Measurements from ENCODE around the gene ITGAD.

Gene ITGAD

DNA sequence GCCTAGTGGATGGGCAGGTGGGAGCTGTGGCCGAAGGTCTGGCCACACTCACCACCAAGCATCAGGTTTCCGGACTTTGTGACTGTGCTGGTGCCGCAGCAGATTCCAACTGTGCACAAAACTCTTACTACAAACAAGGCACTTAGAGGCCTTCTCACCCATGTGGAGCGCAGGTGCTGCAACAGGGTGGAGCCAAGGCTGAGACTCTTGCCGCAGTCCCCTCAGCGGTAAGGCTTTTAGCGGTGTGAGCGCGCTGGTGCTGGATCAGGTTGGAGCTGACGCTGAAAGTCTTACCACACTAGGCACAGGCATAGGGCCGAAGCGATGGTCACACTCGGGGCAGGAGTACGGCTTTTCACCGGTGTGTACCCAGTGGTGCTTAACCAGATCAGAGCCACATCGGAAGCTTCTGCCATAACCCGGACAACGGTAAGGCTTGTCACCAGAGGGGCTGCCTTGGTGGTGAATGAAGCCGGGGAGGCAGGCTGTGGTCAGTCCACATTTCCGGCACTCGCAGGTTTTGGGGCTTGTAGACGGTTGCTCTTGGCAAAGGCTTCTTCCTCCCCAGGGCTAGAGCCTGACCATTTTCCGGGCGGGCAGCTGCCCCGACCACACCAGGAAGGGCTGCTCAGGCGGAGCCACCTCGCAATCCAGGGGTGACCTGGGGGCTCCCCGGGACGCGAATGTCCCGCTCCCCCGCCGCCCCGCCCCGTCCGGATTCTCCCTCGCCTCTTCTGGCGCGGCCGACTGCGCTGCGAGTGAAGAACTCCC lies 65.1 kb downstream of the ITGAD start:
- Histone ChIP-seq H3K4me2 (ENCODE audit: low read length) (peak overlapping the region; percentile 99), H3K9me3 (replicated peaks; ENCODE audit: low read length) (no peaks in the 10 kb centered on the region), H3K4me1 (ENCODE audit: control insufficient read depth, insufficient read depth, low read length) (peaks cover 48% of the 10 kb centered on the region), H3K36me3 (ENCODE audit: insufficient read depth, low read length) (peaks cover 20% of the 10 kb centered on the region), H3K4me3 (ENCODE audit: low read length) (peak overlapping the region; percentile 85), H3K27me3 (ENCODE audit: control insufficient read depth, insufficient read depth, low read length) (no peaks in the 10 kb centered on the region), H3K9ac (ENCODE audit: low read depth, low read length) (peak overlapping the region; percentile 98)

GRCh38 chr16:31458844-31459686 lies 65.9 kb downstream of the ITGAD start, which contains the start of gene ARMC5:
Gene ARMC5, plus strand, starts transcription at chr16:31459501. Its CDS starts 24 bp downstream, at chr16:31459525.
- Histone ChIP-seq H3K9me3 (replicated peaks; ENCODE audit: low read length) (no peaks in the 10 kb centered on the region), H3K4me2 (ENCODE audit: low read length) (peak within 1 kb of the TSS; percentile 99), H3K4me3 (ENCODE audit: low read length) (peak within 1 kb of the TSS; percentile 85), H3K4me1 (ENCODE audit: control insufficient read depth, insufficient read depth, low read length) (peaks cover 41% of the 10 kb centered on the region), H3K9ac (ENCODE audit: low read depth, low read length) (peak within 1 kb of the TSS; percentile 98), H3K27me3 (ENCODE audit: control insufficient read depth, insufficient read depth, low read length) (no peaks in the 10 kb centered on the region), H3K36me3 (ENCODE audit: insufficient read depth, low read length) (peaks cover 27% of the 10 kb centered on the region)

GRCh38 chr16:31459687-31460581 lies 66.8 kb downstream of the ITGAD start:
- Histone ChIP-seq H3K9ac (ENCODE audit: low read depth, low read length) (peak overlapping the region; percentile 98), H3K4me3 (ENCODE audit: low read length) (peak overlapping the region; percentile 85), H3K27me3 (ENCODE audit: control insufficient read depth, insufficient read depth, low read length) (no peaks in the 10 kb centered on the region), H3K4me1 (ENCODE audit: control insufficient read depth, insufficient read depth, low read length) (peaks cover 34% of the 10 kb centered on the region), H3K36me3 (ENCODE audit: insufficient read depth, low read length) (peaks cover 35% of the 10 kb centered on the region), H3K4me2 (ENCODE audit: low read length) (peak overlapping the region; percentile 99), H3K9me3 (replicated peaks; ENCODE audit: low read length) (no peaks in the 10 kb centered on the region)

GRCh38 chr16:31460582-31461002 lies 67.5 kb downstream of the ITGAD start:
- Histone ChIP-seq H3K4me3 (ENCODE audit: low read length) (peak overlapping the region; percentile 71), H3K36me3 (ENCODE audit: insufficient read depth, low read length) (peaks cover 35% of the 10 kb centered on the region), H3K4me2 (ENCODE audit: low read length) (peak overlapping the region; percentile 93), H3K9me3 (replicated peaks; ENCODE audit: low read length) (no peaks in the 10 kb centered on the region), H3K27me3 (ENCODE audit: control insufficient read depth, insufficient read depth, low read length) (no peaks in the 10 kb centered on the region), H3K4me1 (ENCODE audit: control insufficient read depth, insufficient read depth, low read length) (peaks cover 28% of the 10 kb centered on the region), H3K9ac (ENCODE audit: low read depth, low read length) (peak overlapping the region; percentile 73)

- Histone ChIP-seq H3K4me1 (ENCODE audit: control insufficient read depth, insufficient read depth, low read length) (peaks cover 23% of the 10 kb centered on the region), H3K4me3 (ENCODE audit: low read length) (no peak overlapping the region), H3K36me3 (ENCODE audit: insufficient read depth, low read length) (peaks cover 37% of the 10 kb centered on the region), H3K9ac (ENCODE audit: low read depth, low read length) (peak overlapping the region; percentile 14), H3K27me3 (ENCODE audit: control insufficient read depth, insufficient read depth, low read length) (no peaks in the 10 kb centered on the region), H3K9me3 (replicated peaks; ENCODE audit: low read length) (no peaks in the 10 kb centered on the region), H3K4me2 (ENCODE audit: low read length) (no peak overlapping the region)
Observed at GRCh38 chr16:31461201-31461920, 68.2 kb downstream of the ITGAD start.

DNA sequence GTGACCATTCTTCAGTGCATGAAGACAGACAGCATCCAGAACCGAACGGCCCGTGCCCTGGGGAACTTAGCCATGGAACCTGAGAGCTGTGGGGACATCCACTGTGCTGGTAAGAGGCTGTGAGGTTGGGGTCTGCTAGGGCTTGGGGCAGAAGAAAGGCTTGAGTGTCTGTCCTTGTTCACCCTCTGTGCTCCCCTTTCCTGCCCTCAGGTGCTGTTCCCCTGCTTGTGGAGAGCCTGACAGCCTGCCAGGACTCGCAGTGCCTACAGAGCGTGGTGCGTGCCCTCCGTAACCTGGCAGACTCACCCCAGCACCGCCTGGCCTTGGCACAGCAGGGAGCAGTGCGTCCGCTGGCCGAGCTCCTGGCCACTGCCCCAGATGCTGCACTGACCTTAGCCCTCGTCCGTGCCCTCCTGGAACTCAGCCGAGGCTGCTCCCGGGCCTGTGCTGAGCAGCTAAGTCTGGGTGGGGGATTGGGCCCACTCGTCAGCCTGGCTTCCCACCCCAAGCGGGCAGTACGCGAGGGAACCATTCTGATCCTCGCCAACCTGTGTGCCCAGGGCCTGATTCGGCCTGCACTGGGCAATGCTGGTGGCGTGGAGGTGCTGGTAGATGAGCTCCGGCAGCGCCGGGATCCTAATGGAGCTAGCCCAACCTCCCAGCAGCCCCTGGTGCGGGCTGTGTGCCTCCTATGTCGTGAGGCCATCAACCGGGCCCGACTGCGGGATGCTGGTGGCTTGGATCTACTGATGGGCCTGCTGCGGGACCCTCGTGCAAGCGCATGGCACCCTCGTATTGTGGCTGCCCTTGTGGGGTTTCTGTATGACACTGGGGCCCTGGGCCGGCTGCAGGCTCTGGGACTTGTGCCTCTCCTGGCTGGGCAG lies 69.0 kb downstream of the ITGAD start:
- Histone ChIP-seq H3K4me1 (ENCODE audit: control insufficient read depth, insufficient read depth, low read length) (peaks cover 16% of the 10 kb centered on the region), H3K9ac (ENCODE audit: low read depth, low read length) (no peak overlapping the region), H3K9me3 (replicated peaks; ENCODE audit: low read length) (no peaks in the 10 kb centered on the region), H3K36me3 (ENCODE audit: insufficient read depth, low read length) (peaks cover 42% of the 10 kb centered on the region), H3K4me3 (ENCODE audit: low read length) (no peak overlapping the region), H3K4me2 (ENCODE audit: low read length) (no peak overlapping the region), H3K27me3 (ENCODE audit: control insufficient read depth, insufficient read depth, low read length) (no peaks in the 10 kb centered on the region)

GRCh38 chr16:31464348-31464769 lies 71.2 kb downstream of the ITGAD start:
- H3K4me1 ChIP-seq (ENCODE audit: control insufficient read depth, insufficient read depth, low read length) = peaks cover 6% of the 10 kb centered on the region
- H3K4me3 ChIP-seq (ENCODE audit: low read length) = no peak overlapping the region
- H3K36me3 ChIP-seq (ENCODE audit: insufficient read depth, low read length) = peaks cover 42% of the 10 kb centered on the region
- H3K9me3 ChIP-seq (replicated peaks; ENCODE audit: low read length) = no peaks in the 10 kb centered on the region
- no peak overlapping the region for H3K4me2 ChIP-seq (ENCODE audit: low read length)
- no peaks in the 10 kb centered on the region for H3K27me3 ChIP-seq (ENCODE audit: control insufficient read depth, insufficient read depth, low read length)
- H3K9ac ChIP-seq (ENCODE audit: low read depth, low read length) = no peak overlapping the region

DNA sequence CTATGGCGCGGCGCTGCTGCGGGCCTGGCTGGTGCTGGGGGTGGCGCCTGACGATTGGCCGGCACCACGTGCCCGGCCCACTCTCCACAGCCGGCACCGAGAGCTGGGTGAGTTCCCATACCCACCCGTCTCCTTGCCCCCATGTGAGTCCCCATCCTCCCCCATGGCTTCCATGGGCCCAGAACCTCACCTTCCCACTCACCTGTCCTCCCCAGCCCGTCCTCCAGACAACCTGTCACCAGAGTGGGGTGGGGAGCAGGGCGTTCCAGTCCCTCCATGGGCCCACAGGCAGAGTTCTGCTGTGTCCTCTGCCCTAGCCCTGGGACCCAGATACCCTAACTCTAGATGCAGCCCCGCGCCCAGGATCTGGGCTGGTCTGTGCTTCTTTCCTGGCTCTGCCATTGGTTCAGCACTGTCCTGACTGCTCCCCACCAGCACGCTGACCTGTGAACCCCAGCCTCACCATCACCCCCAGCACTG lies 71.7 kb downstream of the ITGAD start:
- H3K4me3 ChIP-seq (ENCODE audit: low read length) = no peak overlapping the region
- H3K9me3 ChIP-seq (replicated peaks; ENCODE audit: low read length) = no peaks in the 10 kb centered on the region
- H3K9ac ChIP-seq (ENCODE audit: low read depth, low read length) = no peak overlapping the region
- H3K27me3 ChIP-seq (ENCODE audit: control insufficient read depth, insufficient read depth, low read length) = no peaks in the 10 kb centered on the region
- H3K4me1 ChIP-seq (ENCODE audit: control insufficient read depth, insufficient read depth, low read length) = peaks cover 6% of the 10 kb centered on the region
- peaks cover 42% of the 10 kb centered on the region for H3K36me3 ChIP-seq (ENCODE audit: insufficient read depth, low read length)
- H3K4me2 ChIP-seq (ENCODE audit: low read length) = no peak overlapping the region

GRCh38 chr16:31465788-31466370 lies 72.7 kb downstream of the ITGAD start:
- peaks cover 42% of the 10 kb centered on the region for H3K36me3 ChIP-seq (ENCODE audit: insufficient read depth, low read length)
- no peak overlapping the region for H3K4me2 ChIP-seq (ENCODE audit: low read length)
- H3K27me3 ChIP-seq (ENCODE audit: control insufficient read depth, insufficient read depth, low read length) = no peaks in the 10 kb centered on the region
- H3K9ac ChIP-seq (ENCODE audit: low read depth, low read length) = no peak overlapping the region
- no peaks in the 10 kb centered on the region for H3K9me3 ChIP-seq (replicated peaks; ENCODE audit: low read length)
- H3K4me1 ChIP-seq (ENCODE audit: control insufficient read depth, insufficient read depth, low read length) = peaks cover 3% of the 10 kb centered on the region
- no peak overlapping the region for H3K4me3 ChIP-seq (ENCODE audit: low read length)
